ENCODE results near the gene RASAL3. TPM values are rescaled to one million over a fixed set of nuclear protein-coding genes. Genes with fewer than 3 reads are reported as not detected.

RASAL3 gene
- total RNA-seq, 1 experiment from 2014 or later, result 1.9 TPM

DNA sequence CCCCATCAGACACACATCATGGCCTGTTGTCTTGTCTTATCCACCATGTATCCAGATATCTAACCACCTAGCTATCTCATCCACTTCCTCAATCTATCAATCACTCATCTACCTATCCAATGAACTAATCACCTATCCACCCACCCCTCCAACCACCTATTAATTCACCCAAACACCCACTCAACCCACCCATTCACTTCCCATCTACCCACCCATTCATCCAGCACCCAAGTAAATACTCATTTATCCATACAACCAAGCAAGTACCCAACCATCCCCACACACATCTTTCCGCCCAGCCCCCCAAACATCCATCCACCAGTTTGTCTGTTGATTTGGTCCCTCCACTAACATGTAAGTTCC lies 13.8 kb downstream of the RASAL3 start:
- Histone ChIP-seq H3T11ph (ENCODE audit: low read length) (no peak overlapping the region), H3K4me1 (ENCODE audit: insufficient read depth, low read length) (no peaks in the 10 kb centered on the region; the same call in 1 of the 2 replicates), H3K79me1 (ENCODE audit: insufficient read depth, low read depth, low read length, poor library complexity, severe bottlenecking) (no peaks in the 10 kb centered on the region), H2AK5ac (ENCODE audit: insufficient read length, low read length) (no peak overlapping the region), H3K4ac (ENCODE audit: low read depth, low read length) (no peak overlapping the region), H4K5ac (ENCODE audit: insufficient read length, low read depth, low read length) (no peak overlapping the region), H3K23me2 (ENCODE audit: insufficient read length, low read depth, low read length, poor library complexity, severe bottlenecking) (peaks cover 20% of the 10 kb centered on the region), H2AFZ (ENCODE audit: low read length) (no peak overlapping the region), H3K56ac (ENCODE audit: insufficient read length, low read depth, low read length) (no peak overlapping the region), H3K4me2 (ENCODE audit: insufficient read depth, insufficient read length, low read length) (peak overlapping the region; percentile 73), H2BK15ac (ENCODE audit: low read depth, low read length) (no peak overlapping the region), H3K14ac (ENCODE audit: insufficient read depth, low read length) (no peak overlapping the region), H3K9me3 (ENCODE audit: control insufficient read depth, low read depth, low read length) (no peaks in the 10 kb centered on the region), H3K9ac (ENCODE audit: extremely low read depth, insufficient read length, low read length) (no peak overlapping the region), H4K20me1 (ENCODE audit: control insufficient read depth, insufficient read depth, insufficient read length) (no peaks in the 10 kb centered on the region), H3K27me3 (ENCODE audit: insufficient read depth, low read length) (peaks cover 2% of the 10 kb centered on the region; the same call in 1 of the 2 replicates), H2BK20ac (ENCODE audit: low read depth, low read length, poor library complexity, severe bottlenecking) (no peak overlapping the region), H2BK5ac (ENCODE audit: insufficient read length, low read length) (no peak overlapping the region), H3K23ac (ENCODE audit: insufficient read length, low read depth, low read length) (no peak overlapping the region), H2BK12ac (ENCODE audit: insufficient read length, low read depth, low read length) (peak overlapping the region; percentile 36), H3K27ac (ENCODE audit: insufficient read length, low read depth, low read length) (no peak overlapping the region), H3K18ac (ENCODE audit: insufficient read length, low read depth, low read length) (no peak overlapping the region), H2BK120ac (ENCODE audit: low read depth, low read length, poor library complexity, severe bottlenecking) (no peak overlapping the region), H3K79me2 (ENCODE audit: insufficient read depth, low read length) (no peaks in the 10 kb centered on the region), H4K8ac (replicated peaks; ENCODE audit: insufficient read length, low read depth, low read length) (no peak overlapping the region), H4K91ac (ENCODE audit: insufficient read length, low read depth, low read length) (no peak overlapping the region)
- peaks cover 7 to 19% of the 10 kb centered on the region in 2 experiments for H3K4me1 Mint-ChIP-seq
- H3K27ac Mint-ChIP-seq, result peak overlapping the region in 1 of 3 experiments; percentile 35; a peak in 1 of 7 replicates
- no peaks in the 10 kb centered on the region for H3K36me3 Mint-ChIP-seq (ENCODE audit: insufficient read depth in 1 of 3, low read depth in 3 of 3)
- H3K27me3 Mint-ChIP-seq (ENCODE audit: low read depth), result peaks cover 33% of the 10 kb centered on the region
- TF ChIP-seq, protein P1, sequence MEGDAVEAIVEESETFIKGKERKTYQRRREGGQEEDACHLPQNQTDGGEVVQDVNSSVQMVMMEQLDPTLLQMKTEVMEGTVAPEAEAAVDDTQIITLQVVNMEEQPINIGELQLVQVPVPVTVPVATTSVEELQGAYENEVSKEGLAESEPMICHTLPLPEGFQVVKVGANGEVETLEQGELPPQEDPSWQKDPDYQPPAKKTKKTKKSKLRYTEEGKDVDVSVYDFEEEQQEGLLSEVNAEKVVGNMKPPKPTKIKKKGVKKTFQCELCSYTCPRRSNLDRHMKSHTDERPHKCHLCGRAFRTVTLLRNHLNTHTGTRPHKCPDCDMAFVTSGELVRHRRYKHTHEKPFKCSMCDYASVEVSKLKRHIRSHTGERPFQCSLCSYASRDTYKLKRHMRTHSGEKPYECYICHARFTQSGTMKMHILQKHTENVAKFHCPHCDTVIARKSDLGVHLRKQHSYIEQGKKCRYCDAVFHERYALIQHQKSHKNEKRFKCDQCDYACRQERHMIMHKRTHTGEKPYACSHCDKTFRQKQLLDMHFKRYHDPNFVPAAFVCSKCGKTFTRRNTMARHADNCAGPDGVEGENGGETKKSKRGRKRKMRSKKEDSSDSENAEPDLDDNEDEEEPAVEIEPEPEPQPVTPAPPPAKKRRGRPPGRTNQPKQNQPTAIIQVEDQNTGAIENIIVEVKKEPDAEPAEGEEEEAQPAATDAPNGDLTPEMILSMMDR (conservative IDR thresholded peaks at IDR 0.05), result no peak
- peak overlapping the region; percentile 52 to 78 for H3K4me3 Mint-ChIP-seq
- H3K9me3 Mint-ChIP-seq, result peaks cover 0 to 2% of the 10 kb centered on the region in 2 experiments; a peak in 3 of 5 replicates
- WGBS (ENCODE audit: extremely low coverage, insufficient read length, low lambda C conversion rate), result no CpG with 5 or more reads among the region's 1 CpG
- DNase-seq, result no peak
